ENCODE data around the gene RXRA. TPM values are rescaled to one million over a fixed set of nuclear protein-coding genes. Genes with fewer than 3 reads are reported as not detected.
A peak's percentile ranks its signal among the peaks of the same experiment; 100 is the strongest.

The RXRA gene
- total and polyA plus RNA-seq, 2 of the 4 experiments (the other 2 are of a cell fraction) = 7.5 to 17.9 TPM

- CTCF ChIA-PET = no interaction called here
- Histone ChIP-seq H3K9me1 (ENCODE audit: insufficient read depth, low read length) (no peaks in the 10 kb centered on the region), H2BK20ac (ENCODE audit: low read depth, low read length) (no peak overlapping the region), H3K79me1 (ENCODE audit: low read depth in 1 of 2, low read length in 2 of 2) (no peaks in the 10 kb centered on the region), H2BK5ac (ENCODE audit: low read depth, low read length, poor library complexity, severe bottlenecking) (no peak overlapping the region), H2AK5ac (ENCODE audit: low read depth, low read length) (no peak overlapping the region), H2AFZ (replicated peaks; ENCODE audit: low read length, poor library complexity) (peak overlapping the region; percentile 11), H3K36me3 (ENCODE audit: control insufficient read depth, insufficient read depth, low read length) (no peaks in the 10 kb centered on the region), H2BK120ac (ENCODE audit: low read depth, low read length) (no peak overlapping the region), H4K5ac (ENCODE audit: low read depth, low read length) (no peak overlapping the region), H3K18ac (ENCODE audit: low read depth, low read length) (no peak overlapping the region), H3K4me2 (ENCODE audit: low read depth, low read length) (no peak overlapping the region), H3K4me1 (ENCODE audit: control insufficient read depth, insufficient read depth, low read length) (peaks cover 5% of the 10 kb centered on the region; the same call in 1 of the 2 replicates), H4K91ac (ENCODE audit: insufficient read depth, low read depth, low read length) (no peak overlapping the region), H2BK15ac (ENCODE audit: low read depth, low read length) (no peak overlapping the region), H3K27me3 (ENCODE audit: control insufficient read depth, insufficient read depth, low read length) (peaks cover 54% of the 10 kb centered on the region), H3K23ac (ENCODE audit: low read depth, low read length) (no peak overlapping the region), H4K20me1 (ENCODE audit: insufficient read depth, low read length) (no peaks in the 10 kb centered on the region), H3K9ac (ENCODE audit: low read depth, low read length) (no peak overlapping the region), H3K4me3 (ENCODE audit: insufficient read depth, low read depth, low read length) (no peak overlapping the region), H3K56ac (ENCODE audit: extremely low read depth, insufficient read depth, low read length) (no peak overlapping the region), H3K27ac (ENCODE audit: insufficient read depth, low read length) (no peak overlapping the region), H2AK9ac (replicated peaks; ENCODE audit: low read depth, low read length, poor library complexity) (no peak overlapping the region), H4K8ac (ENCODE audit: low read depth in 2 of 2, low read length in 2 of 2) (no peak overlapping the region), H3K14ac (replicated peaks; ENCODE audit: low read depth, low read length) (no peak overlapping the region), H3K9me3 (ENCODE audit: control insufficient read depth, insufficient read depth, low read length) (no peaks in the 10 kb centered on the region; the same call in 1 of the 2 replicates), H3K4ac (ENCODE audit: low read depth, low read length) (no peak overlapping the region)
- POLR2A ChIA-PET (ENCODE audit: unreplicated experiment) = no interaction called here
- intact Hi-C loops (cut with micrococcal nuclease) = no loop called here
- in situ Hi-C loops (cut with MboI; ENCODE audit: low sequenced_read_pairs) = no loop called here
- DNase-seq (no peak), ATAC-seq (ENCODE audit: low read depth) (no peak)
- dilution Hi-C loops (cut with HindIII; ENCODE audit: low sequenced_read_pairs, unreplicated experiment) = no loop called here
- no peak for TF ChIP-seq CEBPB (IDR thresholded peaks at IDR 0.05; ENCODE audit: low read depth, low read length)
- no peak for TF ChIP-seq FOS (IDR thresholded peaks at IDR 0.05; ENCODE audit: low read depth, low read length)
- TF ChIP-seq CTCF (conservative IDR thresholded peaks at IDR 0.05; ENCODE audit: low read depth, low read length) = no peak
- TF ChIP-seq SMC3 (IDR thresholded peaks at IDR 0.05; ENCODE audit: low read depth, low read length) = no peak
- TF ChIP-seq BHLHE40 (IDR thresholded peaks at IDR 0.05; ENCODE audit: low read depth, low read length) = no peak
- no peak for TF ChIP-seq RAD21 (IDR thresholded peaks at IDR 0.05; ENCODE audit: low read length)
- no peak for TF ChIP-seq MXI1 (IDR thresholded peaks at IDR 0.05; ENCODE audit: borderline replicate concordance, low read depth, low read length)
- TF ChIP-seq RCOR1 (IDR thresholded peaks at IDR 0.05; ENCODE audit: insufficient replicate concordance, low read length) = no peak
- no peak for TF ChIP-seq USF2 (IDR thresholded peaks at IDR 0.05; ENCODE audit: low read depth, low read length)
- TF ChIP-seq NFE2L2 (IDR thresholded peaks at IDR 0.05; ENCODE audit: low read depth, low read length) = no peak
- no peak for TF ChIP-seq POLR2A (IDR thresholded peaks at IDR 0.05; ENCODE audit: low read depth, low read length)
- no TSS peak for BruUV-seq (replicated peaks)
- WGBS, 2 experiments (ENCODE audit: extremely low coverage in 2 of 2, insufficient read length in 1 of 2) = 76% methylated on average over 4 of the region's 12 CpGs; no CpG with 5 or more reads in 1 of the 2 experiments
These were observed 30.5 kb upstream of the RXRA start for GRCh38 chr9:134295746-134296250.
